HepG2 (cell line): Measurements from ENCODE around the gene MICAL3. TPM values are rescaled to one million over a fixed set of nuclear protein-coding genes. Genes with fewer than 3 reads are reported as not detected.

Experiments
- HMG20B ChIP-seq: conservative IDR thresholded peaks from 2 replicates; pipeline ENCODE4 v1.6.1; 2016; ENCODE audit warnings: missing genetic modification reagents, missing compliant biosample characterization
- HNRNPLL ChIP-seq: fragments of 200-400 bp; formaldehyde crosslinking; IDR thresholded peaks from 2 replicates; pipeline ENCODE4 v1.6.1; 2017; ENCODE audit warnings: mild to moderate bottlenecking, low read depth, low read length; ENCODE audit not compliant: poor library complexity, severe bottlenecking
- MEIS2 ChIP-seq: sonication (generic); formaldehyde crosslinking; IDR thresholded peaks from 2 replicates; pipeline ENCODE4 v1.9.0; 2021; ENCODE audit warnings: mild to moderate bottlenecking, missing genetic modification reagents
- NFE2L2 ChIP-seq: fragments of 150-350 bp; IDR thresholded peaks from 2 replicates; pipeline ENCODE4 v1.6.1; 2014; ENCODE audit warnings: low read length
- NFKB2 ChIP-seq: sonication (generic); formaldehyde crosslinking; IDR thresholded peaks from 2 replicates; pipeline ENCODE4 v1.4.0; 2020; ENCODE audit warnings: missing genetic modification reagents, borderline replicate concordance
- NR2F1 ChIP-seq, 2 experiments: fragments of 450-650 bp in 1 of 2; formaldehyde crosslinking in 1 of 2; IDR thresholded peaks; 2 replicates each; pipeline versions ENCODE4 v1.5.0 to v1.6.1; 2016 to 2020; ENCODE audit warnings: mild to moderate bottlenecking in 1 of 2, missing compliant biosample characterization in 1 of 2, missing genetic modification reagents in 1 of 2, moderate library complexity in 1 of 2
- SOX5 ChIP-seq: IDR thresholded peaks from 2 replicates; pipeline ENCODE4 v1.6.1; 2016; ENCODE audit warnings: borderline replicate concordance
- ZNF253 ChIP-seq: sonication (generic); formaldehyde crosslinking; IDR thresholded peaks from 2 replicates; pipeline ENCODE4 v1.8.0; 2022; ENCODE audit warnings: mild to moderate bottlenecking, missing genetic modification reagents, borderline replicate concordance
- ZNF790 ChIP-seq: sonication (generic); formaldehyde crosslinking; IDR thresholded peaks from 2 replicates; pipeline ENCODE4 v1.8.0; 2022; ENCODE audit warnings: missing genetic modification reagents, mild to moderate bottlenecking, borderline replicate concordance
- ZZZ3 ChIP-seq: sonication (generic); formaldehyde crosslinking; IDR thresholded peaks from 2 replicates; pipeline ENCODE4 v1.4.0; 2020; ENCODE audit warnings: missing genetic modification reagents, mild to moderate bottlenecking, borderline replicate concordance
- polyA plus RNA-seq, 8 experiments: library from polyadenylated mRNA; depleted of rRNA in 3 of 8; stranded (reverse) in 7 of 8; unstranded in 1 of 8; fragments of >200 nt; fragmentation: Illumina TruSeq in 4 of 8; extraction: Trizol in 4 of 8; gene quantifications; 2 replicates each; pipeline versions ENCODE4 v1.2.1 to v1.2.3, GENCODE V29; 2011 to 2016; ENCODE audit warnings: low read depth in 4 of 8, missing spikeins in 1 of 8, mixed read lengths in 1 of 8; ENCODE audit not compliant: insufficient read depth in 1 of 8
- total RNA-seq, 5 experiments: library from RNA; depleted of rRNA; stranded (reverse); fragments of >200 nt; fragmentation: Illumina TruSeq; extraction: Trizol; gene quantifications; 2 replicates each; pipeline ENCODE4 v1.2.3, GENCODE V29; 2016; ENCODE audit warnings: low read depth in 1 of 5
- TF ChIP-seq, protein P1 (sequence below): sonication (generic); formaldehyde crosslinking; IDR thresholded peaks from 2 replicates; pipeline ENCODE4 v1.4.0; 2020; ENCODE audit warnings: missing genetic modification reagents, borderline replicate concordance
- TF ChIP-seq, protein P2 (sequence below): sonication (generic); formaldehyde crosslinking; conservative IDR thresholded peaks from 2 replicates; pipeline ENCODE4 v1.4.0; 2020; ENCODE audit warnings: missing genetic modification reagents
- TF ChIP-seq, protein P3 (sequence below), 2 experiments: sonication (generic) in 1 of 2; formaldehyde crosslinking in 1 of 2; IDR thresholded peaks; 2 replicates each; pipeline versions ENCODE4 v1.6.1 to v1.9.0; 2014 to 2022; ENCODE audit warnings: antibody characterized with exemption in 1 of 2, borderline replicate concordance in 1 of 2, inconsistent platforms in 1 of 2, low read depth in 1 of 2, missing genetic modification reagents in 1 of 2
- TF ChIP-seq, protein P4 (sequence below): sonication (generic); formaldehyde crosslinking; IDR thresholded peaks from 2 replicates; pipeline ENCODE4 v1.5.1; 2020; ENCODE audit warnings: mild to moderate bottlenecking, missing genetic modification reagents, moderate library complexity

Gene MICAL3
- total and polyA plus RNA-seq, 2 of the 13 experiments (the other 11 are each of a cell fraction or from before 2014, with no cell fraction given), result 5.3 to 12.5 TPM

DNA sequence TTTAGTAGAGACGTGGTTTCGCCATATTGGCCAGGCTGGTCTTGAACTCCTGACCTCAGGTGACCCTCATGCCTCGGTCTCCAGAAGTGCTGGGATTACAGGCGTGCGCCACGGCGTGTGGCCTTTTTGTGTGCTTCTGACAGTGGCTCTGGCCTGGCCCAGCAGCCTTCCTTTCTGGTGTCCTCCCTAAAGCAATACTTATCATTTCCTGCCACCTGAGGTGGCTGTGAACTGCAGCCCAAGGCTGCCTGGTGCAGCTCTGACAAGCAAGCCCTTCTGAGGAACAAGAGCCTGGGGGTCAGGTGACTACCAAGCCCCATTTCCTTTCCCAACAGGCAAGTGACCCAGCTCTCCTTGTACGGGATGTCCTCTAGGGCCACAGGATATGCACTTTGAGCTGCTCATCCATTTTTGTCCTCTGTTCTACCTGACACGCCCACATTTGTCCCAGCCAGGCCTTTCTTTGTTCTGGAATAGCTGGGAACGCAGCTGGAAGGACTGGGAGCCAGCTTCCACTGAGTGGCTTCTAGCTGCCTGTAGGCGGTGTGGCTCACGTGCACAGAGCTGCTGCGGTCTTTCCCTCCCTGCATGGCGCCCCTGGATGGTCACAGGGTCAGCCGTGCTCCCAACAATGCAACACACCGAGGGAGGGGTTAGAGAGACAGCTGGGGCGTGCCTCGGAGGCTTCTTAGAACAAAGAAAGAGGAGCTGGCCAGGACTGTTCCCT lies 237.8 kb downstream of the MICAL3 start (continued):
- TF ChIP-seq, protein P1, sequence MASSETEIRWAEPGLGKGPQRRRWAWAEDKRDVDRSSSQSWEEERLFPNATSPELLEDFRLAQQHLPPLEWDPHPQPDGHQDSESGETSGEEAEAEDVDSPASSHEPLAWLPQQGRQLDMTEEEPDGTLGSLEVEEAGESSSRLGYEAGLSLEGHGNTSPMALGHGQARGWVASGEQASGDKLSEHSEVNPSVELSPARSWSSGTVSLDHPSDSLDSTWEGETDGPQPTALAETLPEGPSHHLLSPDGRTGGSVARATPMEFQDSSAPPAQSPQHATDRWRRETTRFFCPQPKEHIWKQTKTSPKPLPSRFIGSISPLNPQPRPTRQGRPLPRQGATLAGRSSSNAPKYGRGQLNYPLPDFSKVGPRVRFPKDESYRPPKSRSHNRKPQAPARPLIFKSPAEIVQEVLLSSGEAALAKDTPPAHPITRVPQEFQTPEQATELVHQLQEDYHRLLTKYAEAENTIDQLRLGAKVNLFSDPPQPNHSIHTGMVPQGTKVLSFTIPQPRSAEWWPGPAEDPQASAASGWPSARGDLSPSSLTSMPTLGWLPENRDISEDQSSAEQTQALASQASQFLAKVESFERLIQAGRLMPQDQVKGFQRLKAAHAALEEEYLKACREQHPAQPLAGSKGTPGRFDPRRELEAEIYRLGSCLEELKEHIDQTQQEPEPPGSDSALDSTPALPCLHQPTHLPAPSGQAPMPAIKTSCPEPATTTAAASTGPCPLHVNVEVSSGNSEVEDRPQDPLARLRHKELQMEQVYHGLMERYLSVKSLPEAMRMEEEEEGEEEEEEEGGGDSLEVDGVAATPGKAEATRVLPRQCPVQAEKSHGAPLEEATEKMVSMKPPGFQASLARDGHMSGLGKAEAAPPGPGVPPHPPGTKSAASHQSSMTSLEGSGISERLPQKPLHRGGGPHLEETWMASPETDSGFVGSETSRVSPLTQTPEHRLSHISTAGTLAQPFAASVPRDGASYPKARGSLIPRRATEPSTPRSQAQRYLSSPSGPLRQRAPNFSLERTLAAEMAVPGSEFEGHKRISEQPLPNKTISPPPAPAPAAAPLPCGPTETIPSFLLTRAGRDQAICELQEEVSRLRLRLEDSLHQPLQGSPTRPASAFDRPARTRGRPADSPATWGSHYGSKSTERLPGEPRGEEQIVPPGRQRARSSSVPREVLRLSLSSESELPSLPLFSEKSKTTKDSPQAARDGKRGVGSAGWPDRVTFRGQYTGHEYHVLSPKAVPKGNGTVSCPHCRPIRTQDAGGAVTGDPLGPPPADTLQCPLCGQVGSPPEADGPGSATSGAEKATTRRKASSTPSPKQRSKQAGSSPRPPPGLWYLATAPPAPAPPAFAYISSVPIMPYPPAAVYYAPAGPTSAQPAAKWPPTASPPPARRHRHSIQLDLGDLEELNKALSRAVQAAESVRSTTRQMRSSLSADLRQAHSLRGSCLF (CRISPR knock-in tag), result no peak
- TF ChIP-seq ZZZ3 (CRISPR knock-in tag) (0 out of 2 replicates have a peak, but pooled peaks have one; percentile 47), NFKB2 (CRISPR knock-in tag) (no peak; the same call in 1 of the 2 replicates), ZNF790 (CRISPR knock-in tag) (no peak), MEIS2 (no peak), NR2F1 (CRISPR knock-in tag; IDR thresholded peaks at IDR 0.05) (0 out of 4 replicates have a peak, but pooled peaks of 1 of the 2 experiments have one; percentile 19), NFE2L2 (no peak), ZNF253 (CRISPR knock-in tag) (no peak), SOX5 (peak; percentile 97), HMG20B (CRISPR knock-in tag) (no peak), HNRNPLL (peak; percentile 35)
- TF ChIP-seq, protein P2, sequence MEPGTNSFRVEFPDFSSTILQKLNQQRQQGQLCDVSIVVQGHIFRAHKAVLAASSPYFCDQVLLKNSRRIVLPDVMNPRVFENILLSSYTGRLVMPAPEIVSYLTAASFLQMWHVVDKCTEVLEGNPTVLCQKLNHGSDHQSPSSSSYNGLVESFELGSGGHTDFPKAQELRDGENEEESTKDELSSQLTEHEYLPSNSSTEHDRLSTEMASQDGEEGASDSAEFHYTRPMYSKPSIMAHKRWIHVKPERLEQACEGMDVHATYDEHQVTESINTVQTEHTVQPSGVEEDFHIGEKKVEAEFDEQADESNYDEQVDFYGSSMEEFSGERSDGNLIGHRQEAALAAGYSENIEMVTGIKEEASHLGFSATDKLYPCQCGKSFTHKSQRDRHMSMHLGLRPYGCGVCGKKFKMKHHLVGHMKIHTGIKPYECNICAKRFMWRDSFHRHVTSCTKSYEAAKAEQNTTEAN (CRISPR knock-in tag), result peak; percentile 74; the same call in 1 of the 2 replicates
- TF ChIP-seq, protein P3, sequence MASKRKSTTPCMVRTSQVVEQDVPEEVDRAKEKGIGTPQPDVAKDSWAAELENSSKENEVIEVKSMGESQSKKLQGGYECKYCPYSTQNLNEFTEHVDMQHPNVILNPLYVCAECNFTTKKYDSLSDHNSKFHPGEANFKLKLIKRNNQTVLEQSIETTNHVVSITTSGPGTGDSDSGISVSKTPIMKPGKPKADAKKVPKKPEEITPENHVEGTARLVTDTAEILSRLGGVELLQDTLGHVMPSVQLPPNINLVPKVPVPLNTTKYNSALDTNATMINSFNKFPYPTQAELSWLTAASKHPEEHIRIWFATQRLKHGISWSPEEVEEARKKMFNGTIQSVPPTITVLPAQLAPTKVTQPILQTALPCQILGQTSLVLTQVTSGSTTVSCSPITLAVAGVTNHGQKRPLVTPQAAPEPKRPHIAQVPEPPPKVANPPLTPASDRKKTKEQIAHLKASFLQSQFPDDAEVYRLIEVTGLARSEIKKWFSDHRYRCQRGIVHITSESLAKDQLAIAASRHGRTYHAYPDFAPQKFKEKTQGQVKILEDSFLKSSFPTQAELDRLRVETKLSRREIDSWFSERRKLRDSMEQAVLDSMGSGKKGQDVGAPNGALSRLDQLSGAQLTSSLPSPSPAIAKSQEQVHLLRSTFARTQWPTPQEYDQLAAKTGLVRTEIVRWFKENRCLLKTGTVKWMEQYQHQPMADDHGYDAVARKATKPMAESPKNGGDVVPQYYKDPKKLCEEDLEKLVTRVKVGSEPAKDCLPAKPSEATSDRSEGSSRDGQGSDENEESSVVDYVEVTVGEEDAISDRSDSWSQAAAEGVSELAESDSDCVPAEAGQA (IDR thresholded peaks at IDR 0.05; ENCODE audit: low read depth), result no peak
- TF ChIP-seq, protein P3 (CRISPR knock-in tag; IDR thresholded peaks at IDR 0.05; ENCODE audit: borderline replicate concordance), result no peak
- TF ChIP-seq, protein P4, sequence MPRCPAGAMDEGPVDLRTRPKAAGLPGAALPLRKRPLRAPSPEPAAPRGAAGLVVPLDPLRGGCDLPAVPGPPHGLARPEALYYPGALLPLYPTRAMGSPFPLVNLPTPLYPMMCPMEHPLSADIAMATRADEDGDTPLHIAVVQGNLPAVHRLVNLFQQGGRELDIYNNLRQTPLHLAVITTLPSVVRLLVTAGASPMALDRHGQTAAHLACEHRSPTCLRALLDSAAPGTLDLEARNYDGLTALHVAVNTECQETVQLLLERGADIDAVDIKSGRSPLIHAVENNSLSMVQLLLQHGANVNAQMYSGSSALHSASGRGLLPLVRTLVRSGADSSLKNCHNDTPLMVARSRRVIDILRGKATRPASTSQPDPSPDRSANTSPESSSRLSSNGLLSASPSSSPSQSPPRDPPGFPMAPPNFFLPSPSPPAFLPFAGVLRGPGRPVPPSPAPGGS (CRISPR knock-in tag), result no peak
